ENCODE measurements around the gene SVBP. TPM values are rescaled to one million over a fixed set of nuclear protein-coding genes. Genes with fewer than 3 reads are reported as not detected.

SVBP gene
- total RNA-seq, 2 donors from 2014 or later, result 10.2 to 20.9 TPM

DNA sequence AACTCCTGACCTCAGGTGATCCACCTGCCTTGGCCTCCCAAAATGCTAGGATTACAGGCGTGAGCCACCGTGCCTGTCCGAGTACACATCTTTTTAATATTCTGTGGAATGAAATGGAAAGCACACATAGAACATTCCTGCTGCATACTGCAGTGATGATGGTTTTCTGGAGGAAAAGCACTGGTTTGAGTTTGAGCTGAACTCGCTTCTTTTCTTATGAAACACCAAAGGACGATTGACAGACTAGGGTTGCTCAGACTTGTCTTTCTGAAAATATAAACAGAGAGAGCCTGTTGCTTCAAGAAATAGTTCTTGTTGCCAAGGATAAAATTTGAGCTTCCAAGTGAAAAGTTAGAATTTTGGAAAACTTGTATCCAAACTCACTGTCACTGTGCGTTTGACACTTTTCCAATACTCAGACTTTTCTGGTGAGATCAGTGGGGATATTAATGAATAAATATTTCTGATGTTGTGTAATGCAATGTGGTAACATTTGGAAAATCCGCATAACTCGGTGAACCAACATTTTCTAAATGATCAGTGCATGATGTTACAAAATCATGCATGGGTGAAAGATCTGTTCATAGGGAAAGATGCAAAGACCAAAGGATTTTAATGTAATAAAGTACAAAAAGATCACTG, 15.2 kb downstream of the SVBP start:
- Histone ChIP-seq H3K9me3 (no peaks in the 10 kb centered on the region), H3K27me3 (replicated peaks; ENCODE audit: insufficient read depth) (no peaks in the 10 kb centered on the region), H3K36me3 (peaks cover 3% of the 10 kb centered on the region), H3K4me1 (ENCODE audit: control insufficient read depth in 1 of 2, low read depth in 2 of 2) (no peaks in the 10 kb centered on the region), H3K4me3 (no peak overlapping the region), H3K27ac (no peak overlapping the region)
- ATAC-seq (ENCODE audit: insufficient number of reproducible peaks, low FRiP score, low read depth) (no peak), DNase-seq (ENCODE audit: low spot score) (no peak)
- TF ChIP-seq, protein P1, sequence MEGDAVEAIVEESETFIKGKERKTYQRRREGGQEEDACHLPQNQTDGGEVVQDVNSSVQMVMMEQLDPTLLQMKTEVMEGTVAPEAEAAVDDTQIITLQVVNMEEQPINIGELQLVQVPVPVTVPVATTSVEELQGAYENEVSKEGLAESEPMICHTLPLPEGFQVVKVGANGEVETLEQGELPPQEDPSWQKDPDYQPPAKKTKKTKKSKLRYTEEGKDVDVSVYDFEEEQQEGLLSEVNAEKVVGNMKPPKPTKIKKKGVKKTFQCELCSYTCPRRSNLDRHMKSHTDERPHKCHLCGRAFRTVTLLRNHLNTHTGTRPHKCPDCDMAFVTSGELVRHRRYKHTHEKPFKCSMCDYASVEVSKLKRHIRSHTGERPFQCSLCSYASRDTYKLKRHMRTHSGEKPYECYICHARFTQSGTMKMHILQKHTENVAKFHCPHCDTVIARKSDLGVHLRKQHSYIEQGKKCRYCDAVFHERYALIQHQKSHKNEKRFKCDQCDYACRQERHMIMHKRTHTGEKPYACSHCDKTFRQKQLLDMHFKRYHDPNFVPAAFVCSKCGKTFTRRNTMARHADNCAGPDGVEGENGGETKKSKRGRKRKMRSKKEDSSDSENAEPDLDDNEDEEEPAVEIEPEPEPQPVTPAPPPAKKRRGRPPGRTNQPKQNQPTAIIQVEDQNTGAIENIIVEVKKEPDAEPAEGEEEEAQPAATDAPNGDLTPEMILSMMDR (IDR thresholded peaks at IDR 0.05), result no peak

DNA sequence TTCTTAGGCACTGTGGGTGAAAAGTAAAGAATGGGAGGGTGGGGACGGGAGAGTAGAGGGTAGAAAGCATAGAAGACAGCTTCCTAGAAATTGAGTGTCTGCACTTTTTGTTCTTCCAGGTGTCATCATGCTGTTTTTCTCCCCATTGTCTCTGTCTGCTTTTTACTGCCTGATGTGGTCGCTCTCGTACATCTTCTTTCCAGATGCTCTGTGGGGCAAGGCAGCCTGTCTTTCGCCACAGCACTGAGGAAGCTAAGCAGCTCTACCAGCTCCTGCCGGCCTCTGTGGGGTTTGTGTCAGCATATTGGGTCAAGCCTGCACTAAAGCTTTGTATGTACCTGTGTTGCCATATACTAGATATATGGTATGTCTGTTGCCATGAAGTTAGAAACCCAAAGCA, 19.2 kb downstream of the SVBP start:
- no peaks in the 10 kb centered on the region for H3K9me3 ChIP-seq

DNA sequence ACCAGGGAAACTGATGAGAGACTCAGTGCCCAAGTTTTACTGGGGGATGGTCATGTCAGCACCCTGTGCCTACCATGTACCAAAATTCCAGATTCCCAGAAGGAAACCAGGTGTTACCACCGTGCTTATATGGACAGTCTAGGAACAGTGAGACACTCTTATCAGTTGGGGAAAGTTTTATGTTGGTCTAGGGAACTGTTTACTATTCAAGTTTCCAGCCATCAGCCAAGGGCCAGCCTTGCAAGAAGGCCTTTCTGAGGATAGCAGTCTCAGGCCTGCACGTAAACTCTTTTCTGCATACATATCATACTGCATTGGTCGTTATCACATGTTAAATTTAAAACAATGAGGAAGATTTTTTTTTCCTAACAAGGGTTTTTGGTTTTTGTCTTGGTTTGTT, 19.8 kb downstream of the SVBP start:
- Histone ChIP-seq H3K4me1 (ENCODE audit: control insufficient read depth in 1 of 2, low read depth in 2 of 2) (no peaks in the 10 kb centered on the region), H3K4me3 (no peak overlapping the region), H3K36me3 (no peaks in the 10 kb centered on the region), H3K9me3 (no peaks in the 10 kb centered on the region), H3K27me3 (replicated peaks; ENCODE audit: insufficient read depth) (no peaks in the 10 kb centered on the region), H3K27ac (no peak overlapping the region)
- DNase-seq (ENCODE audit: low spot score) (no peak), ATAC-seq (ENCODE audit: insufficient number of reproducible peaks, low FRiP score, low read depth) (no peak)
- TF ChIP-seq, protein P1 (IDR thresholded peaks at IDR 0.05), result no peak

More for the DNA sequence above, 19.2 kb downstream of the SVBP start:
- H3K27me3 ChIP-seq (replicated peaks; ENCODE audit: insufficient read depth), result no peaks in the 10 kb centered on the region
- DNase-seq (ENCODE audit: low spot score) (no peak), ATAC-seq (ENCODE audit: insufficient number of reproducible peaks, low FRiP score, low read depth) (no peak)
- no peaks in the 10 kb centered on the region for H3K36me3 ChIP-seq
- no peak overlapping the region for H3K4me3 ChIP-seq
- H3K4me1 ChIP-seq (ENCODE audit: control insufficient read depth in 1 of 2, low read depth in 2 of 2), result no peaks in the 10 kb centered on the region
- no peak overlapping the region for H3K27ac ChIP-seq
- TF ChIP-seq, protein P1 (IDR thresholded peaks at IDR 0.05), result no peak

DNA sequence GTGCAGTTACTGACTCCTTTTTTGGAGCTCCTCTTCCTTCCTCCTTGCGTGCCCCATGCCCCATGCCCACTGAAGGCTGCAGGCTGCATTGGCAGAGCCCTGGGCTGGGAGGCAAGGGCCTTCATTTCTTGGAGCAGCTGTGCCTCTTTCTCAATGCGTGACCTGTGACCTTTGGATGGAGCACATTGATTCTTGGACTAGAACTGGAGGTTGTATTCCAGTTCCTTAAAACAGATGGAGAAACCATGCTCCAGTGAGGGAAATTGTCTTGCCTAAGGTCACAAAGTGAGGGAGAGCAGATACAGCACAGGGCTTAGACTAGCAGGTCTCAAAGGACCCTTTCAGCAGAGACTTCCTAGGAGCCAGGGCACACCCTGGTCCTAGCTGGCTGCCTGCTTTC, 23.4 kb downstream of the SVBP start:
- TF ChIP-seq, protein P1 (IDR thresholded peaks at IDR 0.05), result no peak
- no peaks in the 10 kb centered on the region for H3K36me3 ChIP-seq
- DNase-seq (ENCODE audit: low spot score) (no peak), ATAC-seq (ENCODE audit: insufficient number of reproducible peaks, low FRiP score, low read depth) (no peak)
- no peak overlapping the region for H3K4me3 ChIP-seq
- no peaks in the 10 kb centered on the region for H3K9me3 ChIP-seq
- no peaks in the 10 kb centered on the region for H3K27me3 ChIP-seq (replicated peaks; ENCODE audit: insufficient read depth)
- no peaks in the 10 kb centered on the region for H3K4me1 ChIP-seq (ENCODE audit: control insufficient read depth in 1 of 2, low read depth in 2 of 2)
- no peak overlapping the region for H3K27ac ChIP-seq

DNA sequence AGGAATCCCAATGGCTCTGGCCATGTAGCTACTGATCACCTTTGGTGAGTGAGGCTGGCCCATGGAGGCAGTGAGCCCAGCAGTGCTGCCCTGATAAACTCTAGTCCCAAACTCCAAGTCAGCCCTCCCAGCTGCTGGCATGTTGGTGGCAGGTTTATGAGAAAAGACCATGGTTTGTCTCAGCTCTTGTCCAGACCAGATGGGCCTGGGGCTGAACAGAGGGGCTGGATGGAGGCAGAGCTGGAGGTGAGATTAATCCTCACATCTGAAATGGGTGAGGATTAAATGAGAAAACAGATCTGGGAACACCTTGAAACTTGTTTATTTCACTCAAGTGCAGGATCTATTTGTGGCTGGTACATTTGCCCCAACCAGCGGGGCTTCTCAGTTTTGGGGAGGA, 29.2 kb downstream of the SVBP start:
- H3K27me3 ChIP-seq (replicated peaks; ENCODE audit: insufficient read depth), result no peaks in the 10 kb centered on the region
- no peak overlapping the region for H3K4me3 ChIP-seq
- ATAC-seq (ENCODE audit: insufficient number of reproducible peaks, low FRiP score, low read depth) (no peak), DNase-seq (ENCODE audit: low spot score) (no peak)
- H3K27ac ChIP-seq, result no peak overlapping the region
- TF ChIP-seq, protein P1 (IDR thresholded peaks at IDR 0.05), result no peak
- no peaks in the 10 kb centered on the region for H3K36me3 ChIP-seq
- H3K4me1 ChIP-seq (ENCODE audit: control insufficient read depth in 1 of 2, low read depth in 2 of 2), result peaks cover 3 to 16% of the 10 kb centered on the region in 2 donors
- H3K9me3 ChIP-seq, result no peaks in the 10 kb centered on the region

All from thoracic aorta (tissue), 2 donors.